DOHH2 (cell line): ENCODE data around the gene EXOC8.

Experiments used
- CTCF ChIP-seq: fragments of 200-600 bp; sonication (generic); IDR thresholded peaks from one replicate; pipeline ENCODE4 v1.5.1; 2014; ENCODE audit warnings: antibody characterized with exemption, mild to moderate bottlenecking, low read depth, low read length; ENCODE audit not compliant: poor library complexity, severe bottlenecking
- EZH2phosphoT487 ChIP-seq: fragments of 200-600 bp; sonication (generic); IDR thresholded peaks from 2 replicates; pipeline ENCODE4 v1.6.1; 2017; ENCODE audit warnings: borderline replicate concordance, mild to moderate bottlenecking, antibody characterized with exemption, low read length, moderate library complexity, mixed read lengths

- TF ChIP-seq CTCF (no peak), EZH2phosphoT487 (no peak)
These were observed 18.6 kb downstream of the EXOC8 start for GRCh38 chr1:231319080-231319479.
